SKM-1 treated with dmso at 0.1 percent for 144 hours (cell line): ENCODE data around the gene SGCD.

ENCODE experiments used
- DNase-seq: peaks from one replicate; lab custom pipeline; 2025; ENCODE audit not compliant: unreplicated experiment; lab: John Stamatoyannopoulos, UW

Gene SGCD

GRCh38 chr5:156451505-156451904, 124.5 kb downstream of the SGCD start:
- no peak for DNase-seq

GRCh38 chr5:156456857-156457256, 129.9 kb downstream of the SGCD start:
- DNase-seq = no peak

- DNase-seq = no peak
Observed at GRCh38 chr5:156459812-156460385, 132.9 kb downstream of the SGCD start.

- no peak for DNase-seq
Observed at GRCh38 chr5:156460471-156460870, 133.5 kb downstream of the SGCD start.

GRCh38 chr5:156466871-156467270, 139.9 kb downstream of the SGCD start:
- no peak for DNase-seq

- DNase-seq = no peak
Observed at GRCh38 chr5:156469636-156470035, 142.7 kb downstream of the SGCD start.

GRCh38 chr5:156471893-156472292, 144.9 kb downstream of the SGCD start:
- DNase-seq = no peak

GRCh38 chr5:156473269-156473908, 146.4 kb downstream of the SGCD start:
- DNase-seq = peak; percentile 64

GRCh38 chr5:156474251-156474650, 147.3 kb downstream of the SGCD start:
- no peak for DNase-seq

- no peak for DNase-seq
Observed at GRCh38 chr5:156475182-156476157, 148.5 kb downstream of the SGCD start.

GRCh38 chr5:156476158-156476551, 149.2 kb downstream of the SGCD start:
- no peak for DNase-seq

GRCh38 chr5:156476678-156477077, 149.7 kb downstream of the SGCD start:
- DNase-seq = no peak

- no peak for DNase-seq
Observed at GRCh38 chr5:156477196-156477595, 150.2 kb downstream of the SGCD start.

- DNase-seq = no peak
Observed at GRCh38 chr5:156479849-156480248, 152.9 kb downstream of the SGCD start.

GRCh38 chr5:156481741-156482140, 154.8 kb downstream of the SGCD start:
- DNase-seq = no peak

GRCh38 chr5:156482818-156483217, 155.9 kb downstream of the SGCD start:
- no peak for DNase-seq

- DNase-seq = no peak
Observed at GRCh38 chr5:156486394-156487238, 159.7 kb downstream of the SGCD start.

- DNase-seq = no peak
Observed at GRCh38 chr5:156491766-156492165, 164.8 kb downstream of the SGCD start.

GRCh38 chr5:156496291-156496690, 169.3 kb downstream of the SGCD start:
- no peak for DNase-seq

- DNase-seq = no peak
Observed at GRCh38 chr5:156497804-156498208, 170.8 kb downstream of the SGCD start.
